Fibroblast of mammary gland (primary cell): ENCODE measurements around the gene SH3BP1.
"Not testable (repeated sequence)": the region's sequence is repeated elsewhere in the genome, so short reads cannot be mapped to it uniquely, and the experiment has no call there.

Experiments
- DNase-seq: peaks from one replicate; pipeline ENCODE4 v3.0.0-alpha.2; 2010; ENCODE audit warnings: low read depth
- H3K4me3 ChIP-seq: 2 replicates; pipeline ENCODE4 v1.5.1; 2011; ENCODE audit warnings: low read depth, mild to moderate bottlenecking, low read length, moderate library complexity; ENCODE audit not compliant: control insufficient read depth
- CTCF ChIP-seq: conservative IDR thresholded peaks from 2 replicates; pipeline ENCODE4 v1.5.1; 2011; ENCODE audit warnings: low read depth, low read length, inconsistent platforms; ENCODE audit not compliant: control insufficient read depth, insufficient read depth

The SH3BP1 gene

GRCh38 chr22:37604074-37604473 lies 35.4 kb upstream of the SH3BP1 start:
- no peak for DNase-seq
- no peak for TF ChIP-seq CTCF
- no peak overlapping the region for H3K4me3 ChIP-seq

- TF ChIP-seq CTCF: no peak
- no peak overlapping the region for H3K4me3 ChIP-seq
- DNase-seq: no peak
Measured at GRCh38 chr22:37604875-37605274, 34.6 kb upstream of the SH3BP1 start.

GRCh38 chr22:37607010-37607934 lies 32.2 kb upstream of the SH3BP1 start:
- peak; percentile 46 for DNase-seq
- TF ChIP-seq CTCF: peak; percentile 90
- H3K4me3 ChIP-seq: peak overlapping the region; percentile 25

- no peak for DNase-seq
- peak overlapping the region; percentile 66 for H3K4me3 ChIP-seq
- no peak for TF ChIP-seq CTCF
Measured at GRCh38 chr22:37607935-37608476, 31.5 kb upstream of the SH3BP1 start.

- peak; percentile 97 for DNase-seq
- TF ChIP-seq CTCF: no peak
- H3K4me3 ChIP-seq: peak within 1 kb of the TSS; percentile 81
Measured at GRCh38 chr22:37608477-37609239, 30.8 kb upstream of the SH3BP1 start, which contains the start of gene GGA1. GGA1 (plus strand) TSS chr22:37608834; CDS start chr22:37608861, 27 bp downstream.

- peak; percentile 9 for DNase-seq
- peak overlapping the region; percentile 81 for H3K4me3 ChIP-seq
- TF ChIP-seq CTCF: no peak
Measured at GRCh38 chr22:37609240-37610152, 30.0 kb upstream of the SH3BP1 start.

GRCh38 chr22:37610153-37610475 lies 29.4 kb upstream of the SH3BP1 start:
- DNase-seq: not testable (repeated sequence)
- H3K4me3 ChIP-seq: peak overlapping the region; percentile 81
